ENCODE data around the gene XPNPEP3.

GRCh38 chr22:40874016-40874415 lies 17.1 kb downstream of the XPNPEP3 start:
- TF ChIP-seq CTCF (IDR thresholded peaks at IDR 0.05), result no peak
- no peak for TF ChIP-seq POLR2A (IDR thresholded peaks at IDR 0.05)

Measured in suprapubic skin (tissue), 3 donors.